NT2/D1 (cell line): ENCODE data around the gene PAPPA2.

ENCODE experiments used
- DNase-seq: peaks from one replicate; pipeline ENCODE4 v3.0.0-alpha.2; 2011; ENCODE audit warnings: low read depth, low spot score
- H3K27me3 ChIP-seq: 2 replicates; pipeline ENCODE4 v1.6.0; 2011; ENCODE audit warnings: mild to moderate bottlenecking; ENCODE audit not compliant: insufficient read length, insufficient read depth
- H3K36me3 ChIP-seq: 2 replicates; pipeline ENCODE4 v1.6.1; 2011; ENCODE audit warnings: mild to moderate bottlenecking, low read length, mixed read lengths; ENCODE audit not compliant: insufficient read depth, insufficient read length
- H3K4me1 ChIP-seq: 2 replicates; pipeline ENCODE4 v1.5.1; 2011; ENCODE audit not compliant: insufficient read depth, insufficient read length
- H3K4me3 ChIP-seq: 2 replicates; pipeline ENCODE4 v1.5.1; 2011; ENCODE audit warnings: low read depth; ENCODE audit not compliant: insufficient read length
- H3K9ac ChIP-seq: 2 replicates; pipeline ENCODE4 v1.6.0; 2011; ENCODE audit warnings: low read depth; ENCODE audit not compliant: insufficient read length
- H3K9me3 ChIP-seq: 2 replicates; pipeline ENCODE4 v1.5.1; 2011; ENCODE audit warnings: mild to moderate bottlenecking, low read length; ENCODE audit not compliant: insufficient read depth
- SUZ12 ChIP-seq: IDR thresholded peaks from 2 replicates; pipeline ENCODE4 v1.6.1; 2011; ENCODE audit not compliant: insufficient read length, insufficient read depth; ENCODE audit errors: extremely low read depth
- YY1 ChIP-seq: IDR thresholded peaks from 2 replicates; pipeline ENCODE4 v1.6.1; 2011; ENCODE audit not compliant: insufficient read length, insufficient read depth
- ZNF274 ChIP-seq: IDR thresholded peaks from 2 replicates; pipeline ENCODE4 v1.6.1; 2011; ENCODE audit warnings: mild to moderate bottlenecking, low read depth, low read length

Gene PAPPA2

GRCh38 chr1:176499671-176500070, 36.7 kb downstream of the PAPPA2 start:
- Histone ChIP-seq H3K36me3 (no peaks in the 10 kb centered on the region), H3K27me3 (no peaks in the 10 kb centered on the region), H3K4me3 (no peak overlapping the region), H3K9ac (no peak overlapping the region), H3K9me3 (no peaks in the 10 kb centered on the region), H3K4me1 (no peaks in the 10 kb centered on the region)
- no peak for DNase-seq
- TF ChIP-seq ZNF274 (no peak), YY1 (no peak), SUZ12 (no peak)

GRCh38 chr1:176501599-176501998, 38.6 kb downstream of the PAPPA2 start:
- Histone ChIP-seq H3K9me3 (no peaks in the 10 kb centered on the region), H3K9ac (no peak overlapping the region), H3K27me3 (no peaks in the 10 kb centered on the region), H3K4me1 (no peaks in the 10 kb centered on the region), H3K4me3 (no peak overlapping the region), H3K36me3 (no peaks in the 10 kb centered on the region)
- no peak for DNase-seq
- TF ChIP-seq SUZ12 (no peak), ZNF274 (no peak), YY1 (no peak)

GRCh38 chr1:176504848-176505553, 42.0 kb downstream of the PAPPA2 start:
- Histone ChIP-seq H3K4me1 (no peaks in the 10 kb centered on the region), H3K4me3 (no peak overlapping the region), H3K9ac (no peak overlapping the region), H3K36me3 (no peaks in the 10 kb centered on the region), H3K9me3 (no peaks in the 10 kb centered on the region), H3K27me3 (no peaks in the 10 kb centered on the region)
- no peak for DNase-seq
- TF ChIP-seq SUZ12, result no peak
- TF ChIP-seq ZNF274, result no peak
- TF ChIP-seq YY1, result no peak

- TF ChIP-seq ZNF274 (no peak), SUZ12 (no peak), YY1 (no peak)
- no peaks in the 10 kb centered on the region for H3K4me1 ChIP-seq
- no peaks in the 10 kb centered on the region for H3K9me3 ChIP-seq
- no peak overlapping the region for H3K4me3 ChIP-seq
- H3K27me3 ChIP-seq, result no peaks in the 10 kb centered on the region
- no peak for DNase-seq
- no peaks in the 10 kb centered on the region for H3K36me3 ChIP-seq
- H3K9ac ChIP-seq, result no peak overlapping the region
Measured at GRCh38 chr1:176512966-176513365, 50.0 kb downstream of the PAPPA2 start.

- no peak for TF ChIP-seq SUZ12
- no peak for TF ChIP-seq YY1
- H3K27me3 ChIP-seq, result no peaks in the 10 kb centered on the region
- H3K9me3 ChIP-seq, result no peaks in the 10 kb centered on the region
- no peak for DNase-seq
- H3K4me3 ChIP-seq, result no peak overlapping the region
- no peaks in the 10 kb centered on the region for H3K4me1 ChIP-seq
- H3K36me3 ChIP-seq, result no peaks in the 10 kb centered on the region
- H3K9ac ChIP-seq, result no peak overlapping the region
Measured at GRCh38 chr1:176515310-176515709, 52.3 kb downstream of the PAPPA2 start.

GRCh38 chr1:176517484-176517883, 54.5 kb downstream of the PAPPA2 start:
- no peaks in the 10 kb centered on the region for H3K36me3 ChIP-seq
- TF ChIP-seq SUZ12 (no peak), ZNF274 (no peak), YY1 (no peak)
- H3K9me3 ChIP-seq, result no peaks in the 10 kb centered on the region
- no peak overlapping the region for H3K4me3 ChIP-seq
- no peaks in the 10 kb centered on the region for H3K4me1 ChIP-seq
- DNase-seq, result no peak
- H3K9ac ChIP-seq, result no peak overlapping the region
- H3K27me3 ChIP-seq, result no peaks in the 10 kb centered on the region

- Histone ChIP-seq H3K9me3 (no peaks in the 10 kb centered on the region), H3K9ac (no peak overlapping the region), H3K27me3 (no peaks in the 10 kb centered on the region), H3K4me3 (no peak overlapping the region), H3K36me3 (no peaks in the 10 kb centered on the region), H3K4me1 (no peaks in the 10 kb centered on the region)
- no peak for DNase-seq
- no peak for TF ChIP-seq ZNF274
- TF ChIP-seq YY1, result no peak
Measured at GRCh38 chr1:176521211-176521610, 58.2 kb downstream of the PAPPA2 start.

GRCh38 chr1:176522310-176522845, 59.4 kb downstream of the PAPPA2 start:
- no peaks in the 10 kb centered on the region for H3K36me3 ChIP-seq
- no peaks in the 10 kb centered on the region for H3K4me1 ChIP-seq
- H3K27me3 ChIP-seq, result no peaks in the 10 kb centered on the region
- H3K4me3 ChIP-seq, result no peak overlapping the region
- DNase-seq, result no peak
- H3K9me3 ChIP-seq, result no peaks in the 10 kb centered on the region
- no peak overlapping the region for H3K9ac ChIP-seq
- TF ChIP-seq ZNF274, result no peak
- no peak for TF ChIP-seq SUZ12
- TF ChIP-seq YY1, result no peak
